Activated T-cell treated with anti-CD3 and anti-CD28 coated beads, Interleukin-2, amount 50 U/mL, for 72 hours (primary cell): ENCODE results near the gene ZNF652. TPM values are rescaled to one million over a fixed set of nuclear protein-coding genes. Genes with fewer than 3 reads are reported as not detected.

ENCODE experiments used
- ATAC-seq, 2 donors: fragments of 150-1000 bp; cut with Tn5 transposase; replicated peaks in 1 of 2; 2 replicates each; pipeline ENCODE4 v1.10.0; 2021; ENCODE audit warnings: moderate library complexity in 2 of 2, mild to moderate bottlenecking in 1 of 2
- DNase-seq, 2 donors: peaks; one replicate each; pipeline ENCODE4 v3.0.0; 2021 to 2022; ENCODE audit warnings: mixed read lengths in 1 of 2
- H3K27ac Mint-ChIP-seq: one replicate; pipeline ENCODE4 v1.8.0; 2022; ENCODE audit warnings: mild to moderate bottlenecking, moderate library complexity, mixed read lengths
- H3K27me3 Mint-ChIP-seq: one replicate; pipeline ENCODE4 v1.8.0; 2022; ENCODE audit warnings: low read depth, mixed read lengths
- H3K36me3 Mint-ChIP-seq, 2 donors: one replicate each; pipeline ENCODE4 v1.8.0; 2022; ENCODE audit warnings: mixed read lengths in 2 of 2, mild to moderate bottlenecking in 1 of 2; ENCODE audit not compliant: insufficient read depth in 2 of 2
- H3K4me1 Mint-ChIP-seq: one replicate; pipeline ENCODE4 v1.8.0; 2022; ENCODE audit warnings: low read depth, mixed read lengths
- H3K4me3 Mint-ChIP-seq, 2 donors: one replicate each; pipeline ENCODE4 v1.8.0; 2022; ENCODE audit warnings: mild to moderate bottlenecking in 2 of 2, mixed read lengths in 2 of 2, moderate library complexity in 2 of 2
- H3K9me3 Mint-ChIP-seq, 2 donors: one replicate each; pipeline ENCODE4 v1.8.0; 2022; ENCODE audit warnings: mixed read lengths in 2 of 2
- total RNA-seq, 2 donors: library from RNA; stranded (reverse); gene quantifications; one replicate each; pipeline ENCODE4 v1.2.3, GENCODE V29; 2022

ZNF652 gene
- total RNA-seq, result 10 to 100 TPM in 1 of 2 donors, 1 to 10 TPM in 1; 8.3 to 13.2 TPM

- peak within 1 kb of the TSS; percentile 77 for H3K27ac Mint-ChIP-seq
- H3K4me3 Mint-ChIP-seq, result peak within 1 kb of the TSS; percentile 91 to 92
- peaks cover 4 to 5% of the 10 kb centered on the region in 2 donors for H3K36me3 Mint-ChIP-seq
- H3K27me3 Mint-ChIP-seq, result peaks cover 7% of the 10 kb centered on the region
- peak; percentile 68 for ATAC-seq
- no peaks in the 10 kb centered on the region for H3K9me3 Mint-ChIP-seq
- peak; percentile 85 to 90 for DNase-seq
- H3K4me1 Mint-ChIP-seq, result peaks cover 55% of the 10 kb centered on the region
Measured at GRCh38 chr17:49361902-49362722, at the start of gene ZNF652. Gene ZNF652 (minus strand): TSS chr17:49362250. CDS start chr17:49317725, 44,525 bp downstream.

GRCh38 chr17:49409066-49409465, 47.0 kb upstream of the ZNF652 start:
- no peaks in the 10 kb centered on the region for H3K9me3 Mint-ChIP-seq
- H3K36me3 Mint-ChIP-seq, result peaks cover 13 to 37% of the 10 kb centered on the region in 2 donors

GRCh38 chr17:49407981-49408501, 46.0 kb upstream of the ZNF652 start:
- no peaks in the 10 kb centered on the region for H3K9me3 Mint-ChIP-seq
- no peak overlapping the region for H3K4me3 Mint-ChIP-seq
- peak; percentile 84 to 87 for DNase-seq
- H3K36me3 Mint-ChIP-seq, result peaks cover 13 to 39% of the 10 kb centered on the region in 2 donors
- H3K4me1 Mint-ChIP-seq, result peaks cover 38% of the 10 kb centered on the region
- peak; percentile 96 for ATAC-seq
- no peaks in the 10 kb centered on the region for H3K27me3 Mint-ChIP-seq
- H3K27ac Mint-ChIP-seq, result no peak overlapping the region

More at GRCh38 chr17:49409066-49409465, 47.0 kb upstream of the ZNF652 start:
- ATAC-seq (no peak), DNase-seq (no peak)
- Mint-ChIP-seq H3K27ac (no peak overlapping the region), H3K4me1 (peaks cover 46% of the 10 kb centered on the region), H3K27me3 (no peaks in the 10 kb centered on the region), H3K4me3 (no peak overlapping the region)

- H3K4me1 Mint-ChIP-seq, result peaks cover 33% of the 10 kb centered on the region
Measured at GRCh38 chr17:49407086-49407485, 45.0 kb upstream of the ZNF652 start.

DNA sequence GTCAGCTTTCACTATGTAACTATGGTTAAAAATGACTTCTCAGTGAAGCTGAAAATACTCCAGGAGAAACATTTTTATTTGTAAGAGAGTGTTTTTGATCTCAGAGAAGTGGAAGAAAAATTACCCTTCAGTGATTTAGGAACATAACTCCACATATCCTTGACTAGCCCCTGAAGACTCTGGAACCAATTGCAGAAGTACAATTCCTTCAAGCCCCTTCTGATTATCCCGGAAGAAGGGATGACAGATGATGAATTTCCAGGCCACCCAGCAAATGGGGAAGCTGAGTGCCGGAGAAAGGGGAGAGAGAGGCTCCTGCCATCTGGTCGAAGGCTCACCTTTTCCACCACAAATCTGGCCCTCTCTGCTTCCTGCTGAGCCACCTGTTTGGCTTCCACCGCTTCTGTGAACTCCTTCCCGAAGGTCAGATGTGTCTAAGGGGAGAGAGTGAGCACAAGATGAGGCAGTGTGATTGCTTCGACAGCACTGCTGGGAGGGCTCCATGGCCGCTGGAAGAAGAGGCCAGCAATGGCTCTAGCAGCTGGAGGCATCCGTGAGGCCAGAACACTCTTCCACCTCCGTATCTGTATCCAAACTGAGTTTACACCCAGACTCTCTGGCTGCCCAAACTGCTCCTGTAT, 44.5 kb upstream of the ZNF652 start:
- Mint-ChIP-seq H3K9me3 (no peaks in the 10 kb centered on the region), H3K4me3 (no peak overlapping the region), H3K4me1 (peaks cover 28% of the 10 kb centered on the region), H3K27ac (no peak overlapping the region), H3K27me3 (no peaks in the 10 kb centered on the region), H3K36me3 (peaks cover 11 to 30% of the 10 kb centered on the region in 2 donors)
- no peak for DNase-seq
- no peak for ATAC-seq

More at GRCh38 chr17:49407086-49407485, 45.0 kb upstream of the ZNF652 start:
- Mint-ChIP-seq H3K9me3 (no peaks in the 10 kb centered on the region), H3K27me3 (no peaks in the 10 kb centered on the region), H3K36me3 (peaks cover 13 to 35% of the 10 kb centered on the region in 2 donors), H3K4me3 (no peak overlapping the region), H3K27ac (no peak overlapping the region)
- ATAC-seq (no peak), DNase-seq (no peak)

- H3K4me3 Mint-ChIP-seq, result no peak overlapping the region
Measured at GRCh38 chr17:49404906-49405305, 42.9 kb upstream of the ZNF652 start.

GRCh38 chr17:49404361-49404760, 42.3 kb upstream of the ZNF652 start:
- Mint-ChIP-seq H3K4me1 (peaks cover 30% of the 10 kb centered on the region), H3K4me3 (no peak overlapping the region), H3K27me3 (no peaks in the 10 kb centered on the region), H3K36me3 (peaks cover 4 to 25% of the 10 kb centered on the region in 2 donors), H3K27ac (peak overlapping the region; percentile 28), H3K9me3 (no peaks in the 10 kb centered on the region)
- ATAC-seq (peak in 1 of 2 donors; percentile 53), DNase-seq (no peak)

More at GRCh38 chr17:49404906-49405305, 42.9 kb upstream of the ZNF652 start:
- Mint-ChIP-seq H3K36me3 (peaks cover 4 to 28% of the 10 kb centered on the region in 2 donors), H3K27me3 (no peaks in the 10 kb centered on the region), H3K4me1 (peaks cover 29% of the 10 kb centered on the region), H3K27ac (peak overlapping the region; percentile 28), H3K9me3 (no peaks in the 10 kb centered on the region)
- ATAC-seq (no peak), DNase-seq (no peak)

DNA sequence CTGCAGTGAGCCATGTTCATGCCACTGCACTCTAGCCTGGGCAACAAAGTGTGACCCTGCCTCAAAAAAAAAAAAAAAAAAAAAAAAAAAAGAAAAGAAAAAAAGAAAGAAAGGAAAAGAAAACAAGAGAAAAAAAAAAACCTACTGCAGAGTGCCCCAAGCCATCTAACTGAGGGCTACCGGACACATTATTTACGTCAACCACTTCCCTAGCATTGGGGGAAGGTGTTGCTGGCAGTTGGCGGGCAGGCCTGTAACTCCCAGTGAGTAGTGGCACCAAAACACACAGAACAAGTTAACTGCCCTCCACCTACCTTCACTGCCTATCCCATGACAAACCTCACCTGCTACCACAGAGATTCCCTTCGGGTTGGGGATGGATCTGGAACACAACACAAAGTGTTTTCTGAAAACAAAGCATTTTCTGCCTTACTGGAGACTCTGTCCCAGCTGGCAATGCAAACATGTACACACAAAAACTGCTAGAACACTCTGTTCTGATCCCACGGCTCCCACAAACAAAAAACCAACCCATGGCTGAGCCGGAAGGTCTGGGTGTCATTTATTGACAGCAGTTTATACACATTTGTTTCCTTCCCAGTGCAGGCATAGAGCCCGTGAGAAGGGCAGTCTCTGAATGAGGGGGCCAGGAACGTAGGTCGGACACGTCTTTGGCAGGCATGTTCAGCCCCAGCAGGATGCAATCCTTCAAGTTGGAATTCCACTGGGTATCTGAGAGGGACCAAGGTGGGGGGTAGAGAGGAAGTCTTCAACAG, 41.7 kb upstream of the ZNF652 start:
- Mint-ChIP-seq H3K4me3 (no peak overlapping the region), H3K27me3 (no peaks in the 10 kb centered on the region), H3K36me3 (peaks cover 2 to 20% of the 10 kb centered on the region in 2 donors), H3K4me1 (peaks cover 24% of the 10 kb centered on the region), H3K9me3 (no peaks in the 10 kb centered on the region), H3K27ac (peak overlapping the region; percentile 73)
- DNase-seq (no peak), ATAC-seq (no peak)

GRCh38 chr17:49402706-49403105, 40.7 kb upstream of the ZNF652 start:
- DNase-seq (no peak), ATAC-seq (no peak)
- H3K27ac Mint-ChIP-seq, result no peak overlapping the region
- H3K36me3 Mint-ChIP-seq, result peaks cover 0 to 15% of the 10 kb centered on the region in 2 donors
- H3K4me1 Mint-ChIP-seq, result peaks cover 14% of the 10 kb centered on the region
- no peak overlapping the region for H3K4me3 Mint-ChIP-seq
- no peaks in the 10 kb centered on the region for H3K9me3 Mint-ChIP-seq
- no peaks in the 10 kb centered on the region for H3K27me3 Mint-ChIP-seq

DNA sequence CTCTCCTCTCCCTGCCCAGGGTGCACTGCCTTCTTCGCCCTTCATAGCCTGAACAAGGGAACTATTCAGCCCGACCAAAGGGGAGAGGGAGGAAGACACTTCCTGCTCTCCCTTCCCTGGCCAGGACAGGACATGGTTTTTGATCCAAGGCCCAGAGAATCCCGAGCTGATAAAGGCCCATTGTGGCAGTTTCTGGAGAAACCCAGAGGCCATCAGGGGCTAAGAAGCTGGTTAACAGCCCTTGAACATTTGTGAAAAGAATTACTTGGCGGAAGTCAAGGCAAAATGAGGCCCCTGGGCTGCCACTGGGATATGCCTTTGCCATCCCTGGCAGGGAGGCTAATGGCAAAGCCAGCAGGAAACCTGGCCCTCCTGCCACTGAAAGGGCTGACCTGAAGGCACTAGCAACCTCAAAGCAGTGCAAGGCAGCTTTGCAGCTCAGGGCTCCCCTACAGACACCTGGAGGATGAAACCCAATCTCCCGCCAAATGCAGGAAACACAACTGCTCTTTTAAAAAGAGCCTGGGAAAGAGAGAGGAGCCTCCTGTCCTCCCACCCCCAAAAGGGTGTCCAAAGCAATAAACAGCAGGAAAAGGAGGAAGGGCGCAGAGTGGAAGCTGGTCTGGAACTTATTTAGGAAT, 40.0 kb upstream of the ZNF652 start:
- no peaks in the 10 kb centered on the region for H3K27me3 Mint-ChIP-seq
- no peak overlapping the region for H3K4me3 Mint-ChIP-seq
- ATAC-seq, result no peak
- H3K4me1 Mint-ChIP-seq, result peaks cover 11% of the 10 kb centered on the region
- no peaks in the 10 kb centered on the region for H3K9me3 Mint-ChIP-seq
- H3K36me3 Mint-ChIP-seq, result peaks cover 0 to 13% of the 10 kb centered on the region in 2 donors
- DNase-seq, result no peak
- no peak overlapping the region for H3K27ac Mint-ChIP-seq

DNA sequence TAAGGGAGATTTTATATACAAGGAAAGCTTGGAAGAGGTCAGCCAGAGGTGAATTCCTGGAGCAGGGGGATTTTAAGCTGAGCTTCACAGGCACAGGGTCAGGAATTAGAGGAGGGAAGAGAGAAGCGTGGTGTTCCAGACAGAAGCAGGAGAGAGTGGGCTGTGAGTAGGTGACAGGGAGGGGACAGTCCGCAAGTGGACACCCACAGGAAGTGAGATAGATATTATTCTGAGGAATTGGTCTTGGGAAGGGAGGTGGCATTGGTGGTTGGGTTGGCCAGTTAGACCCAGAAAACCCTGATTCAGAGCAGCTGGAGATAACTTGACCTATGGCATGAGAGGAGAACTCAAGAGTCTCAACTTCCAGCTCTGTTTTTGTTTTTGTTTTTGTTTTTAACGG, 37.9 kb upstream of the ZNF652 start:
- Mint-ChIP-seq H3K4me1 (peaks cover 11% of the 10 kb centered on the region), H3K4me3 (no peak overlapping the region), H3K36me3 (peaks cover 0 to 3% of the 10 kb centered on the region in 2 donors), H3K27me3 (no peaks in the 10 kb centered on the region), H3K9me3 (no peaks in the 10 kb centered on the region), H3K27ac (no peak overlapping the region)
- ATAC-seq (no peak), DNase-seq (no peak)

DNA sequence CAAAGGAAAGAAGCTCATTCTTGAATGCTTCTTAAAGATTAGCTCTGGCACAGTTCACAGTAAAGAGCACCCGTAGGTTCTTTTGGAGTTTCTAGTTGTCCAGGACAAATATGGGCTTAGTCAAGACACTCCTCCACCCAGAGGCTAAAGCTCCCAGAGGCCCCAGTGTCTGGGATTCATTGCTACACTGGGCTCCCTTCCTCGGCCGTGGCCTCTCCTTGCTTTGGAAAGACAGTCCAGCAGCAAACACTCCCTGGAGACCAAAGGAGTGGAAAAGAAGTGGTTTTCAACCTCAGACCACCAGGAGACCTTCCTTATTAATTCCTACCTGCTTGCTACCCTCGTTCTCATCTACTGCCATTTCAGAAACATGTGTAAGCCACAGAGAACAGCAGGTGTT, 35.5 kb upstream of the ZNF652 start:
- no peak overlapping the region for H3K4me3 Mint-ChIP-seq
- H3K4me1 Mint-ChIP-seq, result peaks cover 5% of the 10 kb centered on the region

More for the DNA sequence above, 35.5 kb upstream of the ZNF652 start:
- Mint-ChIP-seq H3K27ac (no peak overlapping the region), H3K36me3 (no peaks in the 10 kb centered on the region), H3K27me3 (no peaks in the 10 kb centered on the region), H3K9me3 (no peaks in the 10 kb centered on the region)
- ATAC-seq (no peak), DNase-seq (no peak)
